OCI-LY1 (cell line): ENCODE results near the gene CCDC192.

Experiments
- H2AFZ ChIP-seq: fragments of 200-600 bp; sonication (generic), shearing (Covaris generic); 2 replicates; pipeline ENCODE4 v1.6.0; 2014; ENCODE audit warnings: antibody characterized with exemption, mild to moderate bottlenecking, low read length
- H3F3A ChIP-seq: fragments of 200-600 bp; sonication (generic), shearing (Covaris generic); 2 replicates; pipeline ENCODE4 v1.6.0; 2014; ENCODE audit warnings: mild to moderate bottlenecking, antibody characterized with exemption, low read length, moderate library complexity; ENCODE audit not compliant: insufficient read depth
- H3K27ac ChIP-seq: fragments of 200-600 bp; sonication (generic); 2 replicates; pipeline ENCODE4 v1.5.1; 2014; ENCODE audit warnings: low read length, mixed run types, mild to moderate bottlenecking, low read depth; ENCODE audit not compliant: poor library complexity, severe bottlenecking
- H3K27me3 ChIP-seq: fragments of 200-600 bp; sonication (generic); 2 replicates; pipeline ENCODE4 v1.6.0; 2014; ENCODE audit warnings: antibody characterized with exemption, mild to moderate bottlenecking, low read length, moderate library complexity; ENCODE audit not compliant: insufficient read depth
- H3K36me3 ChIP-seq: fragments of 200-600 bp; sonication (generic); 2 replicates; pipeline ENCODE4 v1.6.1; 2014; ENCODE audit warnings: mild to moderate bottlenecking, antibody characterized with exemption, low read length, moderate library complexity, mixed read lengths; ENCODE audit not compliant: insufficient read depth
- H3K4me1 ChIP-seq: fragments of 200-600 bp; sonication (generic); 2 replicates; pipeline ENCODE4 v1.5.1; 2014; ENCODE audit warnings: mild to moderate bottlenecking, low read length, moderate library complexity; ENCODE audit not compliant: insufficient read depth, severe bottlenecking
- H3K4me2 ChIP-seq: fragments of 200-600 bp; sonication (generic), shearing (Covaris generic); 2 replicates; pipeline ENCODE4 v1.6.1; 2014; ENCODE audit warnings: low read length
- H3K4me3 ChIP-seq: fragments of 200-600 bp; sonication (generic); 2 replicates; pipeline ENCODE4 v1.5.1; 2014; ENCODE audit warnings: low read length, low read depth, mild to moderate bottlenecking, mixed read lengths; ENCODE audit not compliant: poor library complexity, severe bottlenecking
- H3K79me2 ChIP-seq: fragments of 200-600 bp; shearing (Covaris generic); 2 replicates; pipeline ENCODE4 v1.6.1; 2016; ENCODE audit warnings: mixed run types, low read length, mixed read lengths; ENCODE audit not compliant: insufficient read depth
- H3K9ac ChIP-seq: fragments of 200-600 bp; sonication (generic), shearing (Covaris generic); 2 replicates; pipeline ENCODE4 v1.6.1; 2014; ENCODE audit warnings: mild to moderate bottlenecking, low read length, mixed read lengths
- H3K9me2 ChIP-seq: fragments of 200-600 bp; sonication (generic), shearing (Covaris generic); 2 replicates; pipeline ENCODE4 v1.6.1; 2014; ENCODE audit warnings: low read depth, mild to moderate bottlenecking, low read length, mixed read lengths
- H3K9me3 ChIP-seq: fragments of 200-600 bp; shearing (Covaris generic); 2 replicates; pipeline ENCODE4 v1.6.1; 2014; ENCODE audit warnings: low read length, mixed read lengths
- H4K20me1 ChIP-seq: fragments of 200-600 bp; sonication (generic), shearing (Covaris generic); 2 replicates; pipeline ENCODE4 v1.6.0; 2016; ENCODE audit warnings: mild to moderate bottlenecking, low read length; ENCODE audit not compliant: insufficient read depth
- EZH2 ChIP-seq: fragments of 200-600 bp; sonication (generic), shearing (Covaris generic); IDR thresholded peaks from 2 replicates; pipeline ENCODE4 v1.8.0; 2017; ENCODE audit warnings: borderline replicate concordance, mixed run types, mild to moderate bottlenecking, antibody characterized with exemption, low read length, moderate library complexity, mixed read lengths
- TF ChIP-seq, protein P1 (sequence below): fragments of 200-600 bp; sonication (generic), shearing (Covaris generic); IDR thresholded peaks from 2 replicates; pipeline ENCODE4 v1.5.1; 2017; ENCODE audit warnings: mild to moderate bottlenecking, antibody characterized with exemption, low read length, moderate library complexity, mixed read lengths

Gene CCDC192

DNA sequence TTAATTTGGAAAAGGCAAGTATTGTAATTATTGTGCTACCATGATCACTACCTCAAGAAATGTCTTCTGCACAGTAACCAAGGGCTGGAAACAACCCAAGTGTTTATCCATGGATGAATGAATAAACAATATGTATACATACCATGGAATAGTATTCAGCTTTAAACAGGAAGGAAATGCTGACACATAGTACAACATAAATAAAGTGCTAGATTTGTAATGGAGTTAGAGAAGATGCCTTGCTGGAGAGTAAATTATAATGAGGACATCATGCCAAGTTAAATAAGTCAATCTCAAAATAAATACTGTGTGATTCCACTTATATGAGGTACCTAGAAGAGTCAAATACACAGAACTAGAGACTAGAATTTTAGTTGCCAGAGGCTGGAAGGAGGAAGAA is 160.0 kb downstream of the CCDC192 start:
- Histone ChIP-seq H3K79me2 (no peaks in the 10 kb centered on the region), H3K4me1 (peaks cover 29% of the 10 kb centered on the region), H2AFZ (no peak overlapping the region), H3K9me2 (no peaks in the 10 kb centered on the region), H3K4me3 (no peak overlapping the region), H3K9ac (no peak overlapping the region), H3K36me3 (no peaks in the 10 kb centered on the region), H3K9me3 (no peaks in the 10 kb centered on the region), H3K4me2 (no peak overlapping the region), H3K27ac (no peak overlapping the region), H3K27me3 (no peaks in the 10 kb centered on the region), H4K20me1 (no peaks in the 10 kb centered on the region), H3F3A (no peaks in the 10 kb centered on the region)
- TF ChIP-seq, protein P1, sequence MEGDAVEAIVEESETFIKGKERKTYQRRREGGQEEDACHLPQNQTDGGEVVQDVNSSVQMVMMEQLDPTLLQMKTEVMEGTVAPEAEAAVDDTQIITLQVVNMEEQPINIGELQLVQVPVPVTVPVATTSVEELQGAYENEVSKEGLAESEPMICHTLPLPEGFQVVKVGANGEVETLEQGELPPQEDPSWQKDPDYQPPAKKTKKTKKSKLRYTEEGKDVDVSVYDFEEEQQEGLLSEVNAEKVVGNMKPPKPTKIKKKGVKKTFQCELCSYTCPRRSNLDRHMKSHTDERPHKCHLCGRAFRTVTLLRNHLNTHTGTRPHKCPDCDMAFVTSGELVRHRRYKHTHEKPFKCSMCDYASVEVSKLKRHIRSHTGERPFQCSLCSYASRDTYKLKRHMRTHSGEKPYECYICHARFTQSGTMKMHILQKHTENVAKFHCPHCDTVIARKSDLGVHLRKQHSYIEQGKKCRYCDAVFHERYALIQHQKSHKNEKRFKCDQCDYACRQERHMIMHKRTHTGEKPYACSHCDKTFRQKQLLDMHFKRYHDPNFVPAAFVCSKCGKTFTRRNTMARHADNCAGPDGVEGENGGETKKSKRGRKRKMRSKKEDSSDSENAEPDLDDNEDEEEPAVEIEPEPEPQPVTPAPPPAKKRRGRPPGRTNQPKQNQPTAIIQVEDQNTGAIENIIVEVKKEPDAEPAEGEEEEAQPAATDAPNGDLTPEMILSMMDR: no peak
- TF ChIP-seq EZH2: no peak

DNA sequence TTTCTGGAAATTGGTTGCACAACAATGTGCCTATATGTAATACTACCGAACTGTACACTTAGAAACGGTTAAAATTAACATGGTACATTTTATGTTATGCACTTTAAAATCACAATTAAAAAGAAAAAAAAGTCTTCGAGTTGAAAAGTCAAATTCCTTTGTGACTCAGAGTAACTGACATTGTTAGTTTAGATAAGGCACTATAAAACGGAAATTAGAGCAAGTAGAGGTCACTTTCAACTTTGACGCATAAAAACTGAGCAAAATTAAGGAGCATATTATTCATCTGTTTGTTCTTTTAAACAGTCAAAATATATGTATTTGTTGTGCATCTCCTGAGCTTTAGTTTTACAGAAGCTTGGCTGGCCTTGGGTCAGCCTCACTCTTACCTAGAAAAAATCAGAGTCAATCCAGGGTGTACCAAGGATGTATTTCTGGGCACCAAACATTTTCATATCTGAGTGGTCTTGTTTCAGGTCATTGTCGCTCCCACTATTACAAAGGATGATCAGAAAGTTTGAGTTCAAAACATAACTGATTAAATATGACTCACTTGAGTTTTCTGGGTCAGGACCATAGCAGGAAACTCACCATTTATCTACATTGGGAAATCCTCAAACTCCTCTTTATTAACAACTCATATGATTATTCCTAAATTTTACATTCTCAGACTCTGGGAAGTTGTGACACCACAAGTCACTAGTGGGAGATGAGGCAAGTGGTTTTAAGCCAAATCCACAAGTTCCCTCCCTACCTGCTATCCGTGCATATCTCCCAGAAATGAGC is 160.6 kb downstream of the CCDC192 start:
- peaks cover 35% of the 10 kb centered on the region for H3K4me1 ChIP-seq
- H3K4me2 ChIP-seq: no peak overlapping the region
- no peaks in the 10 kb centered on the region for H4K20me1 ChIP-seq
- no peaks in the 10 kb centered on the region for H3K36me3 ChIP-seq
- H3K79me2 ChIP-seq: no peaks in the 10 kb centered on the region
- H3K9me3 ChIP-seq: no peaks in the 10 kb centered on the region
- no peaks in the 10 kb centered on the region for H3K9me2 ChIP-seq
- H2AFZ ChIP-seq: no peak overlapping the region
- H3K27ac ChIP-seq: no peak overlapping the region
- H3K9ac ChIP-seq: no peak overlapping the region
- no peak for TF ChIP-seq EZH2
- TF ChIP-seq, protein P1: no peak
- H3K27me3 ChIP-seq: no peaks in the 10 kb centered on the region
- H3F3A ChIP-seq: no peaks in the 10 kb centered on the region
- H3K4me3 ChIP-seq: no peak overlapping the region

DNA sequence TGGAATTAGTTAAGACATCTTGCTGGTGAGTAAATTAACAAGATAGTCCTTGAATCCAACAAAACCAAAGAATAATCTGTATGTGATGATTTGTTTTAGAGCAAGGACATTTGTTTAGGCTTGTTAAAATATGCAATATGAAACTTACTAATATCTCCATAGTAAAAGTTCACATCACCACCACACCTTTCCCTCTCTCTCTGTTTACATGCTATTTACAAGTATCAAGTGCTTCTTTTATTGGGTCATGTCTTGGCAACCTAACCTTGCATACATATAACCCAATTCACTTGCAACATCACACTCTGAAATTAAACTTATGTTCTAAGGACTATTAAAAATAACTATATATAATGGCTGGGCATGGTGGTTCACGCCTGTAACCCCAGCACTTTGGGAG is 161.3 kb downstream of the CCDC192 start:
- H3K27ac ChIP-seq: no peak overlapping the region
- H3K4me3 ChIP-seq: no peak overlapping the region
- H3K9ac ChIP-seq: no peak overlapping the region
- H3K4me2 ChIP-seq: no peak overlapping the region
- peaks cover 35% of the 10 kb centered on the region for H3K4me1 ChIP-seq
- no peaks in the 10 kb centered on the region for H3K79me2 ChIP-seq
- no peaks in the 10 kb centered on the region for H3K36me3 ChIP-seq
- no peaks in the 10 kb centered on the region for H3F3A ChIP-seq
- H3K27me3 ChIP-seq: no peaks in the 10 kb centered on the region
- no peak overlapping the region for H2AFZ ChIP-seq
- H3K9me3 ChIP-seq: no peaks in the 10 kb centered on the region
- TF ChIP-seq, protein P1: no peak
- no peak for TF ChIP-seq EZH2
- H3K9me2 ChIP-seq: no peaks in the 10 kb centered on the region
- H4K20me1 ChIP-seq: no peaks in the 10 kb centered on the region
